Body of pancreas (tissue), 4 donors: ENCODE results near the gene OST4. TPM values are rescaled to one million over a fixed set of nuclear protein-coding genes. Genes with fewer than 3 reads are reported as not detected.

Source experiments
- ATAC-seq: fragments of 150-250 bp; one replicate; pipeline ENCODE4 v1.9.1; 2016
- DNase-seq, 4 donors: peaks; one replicate each; pipeline ENCODE4 v3.0.0-alpha.2; 2019
- H3K27ac ChIP-seq, 4 donors: fragments of 200-600 bp; sonication (generic); 1 replicate in 3 of 4; 2 replicates in 1 of 4; pipeline versions ENCODE4 v1.5.1 to v1.6.1; 2016 to 2019; ENCODE audit warnings: mild to moderate bottlenecking in 1 of 4, mixed read lengths in 1 of 4, moderate library complexity in 1 of 4
- H3K27me3 ChIP-seq, 2 donors: fragments of 200-600 bp; sonication (generic); one replicate each; pipeline ENCODE4 v1.6.0; 2016; ENCODE audit warnings: mild to moderate bottlenecking in 1 of 2
- H3K36me3 ChIP-seq, 2 donors: fragments of 200-600 bp; sonication (generic); replicated peaks in 1 of 2; 2 replicates each; pipeline ENCODE4 v1.5.1; 2016; ENCODE audit warnings: low read depth in 2 of 2; ENCODE audit not compliant: insufficient read depth in 1 of 2
- H3K4me1 ChIP-seq: fragments of 200-600 bp; sonication (generic); one replicate; pipeline ENCODE4 v1.6.0; 2016
- H3K4me3 ChIP-seq, 2 donors: fragments of 200-600 bp; sonication (generic); 1 replicate in 1 of 2; 2 replicates in 1 of 2; pipeline ENCODE4 v1.5.1; 2016 to 2019
- H3K9me3 ChIP-seq, 3 donors: fragments of 200-600 bp; sonication (generic); 1 replicate in 2 of 3; 2 replicates in 1 of 3; pipeline ENCODE4 v1.5.1; 2016
- CTCF ChIP-seq, 7 experiments: fragments of 450-650 bp in 4 of 7; fragments of 200-600 bp in 3 of 7; sonication (generic) in 3 of 7; IDR thresholded peaks; one replicate each; pipeline ENCODE4 v1.5.1; 2016 to 2019; ENCODE audit warnings: antibody characterized with exemption in 7 of 7
- POLR2A ChIP-seq, 3 donors: fragments of 450-650 bp; IDR thresholded peaks; one replicate each; pipeline ENCODE4 v1.6.1; 2016; ENCODE audit warnings: antibody characterized with exemption in 3 of 3, mild to moderate bottlenecking in 2 of 3
- WGBS, 2 donors: methylation state at CpG; one replicate each; pipeline ENCODE4 v1.1.5; 2017; 5-methylcytosine and 5-hydroxymethylcytosine counted together
- intact Hi-C: fragments of 100-400 bp; cut with DNase I; formaldehyde crosslinking; loops from one replicate; pipeline ENCODE4 v1.15.1; 2023
- total RNA-seq, 2 donors: library from RNA; depleted of rRNA; stranded (reverse); fragments of >200 nt; gene quantifications; one replicate each; pipeline ENCODE4 v1.1.0, GENCODE V29; 2016

The OST4 gene
- total RNA-seq, 2 donors from 2014 or later, result 103 to 129 TPM

DNA sequence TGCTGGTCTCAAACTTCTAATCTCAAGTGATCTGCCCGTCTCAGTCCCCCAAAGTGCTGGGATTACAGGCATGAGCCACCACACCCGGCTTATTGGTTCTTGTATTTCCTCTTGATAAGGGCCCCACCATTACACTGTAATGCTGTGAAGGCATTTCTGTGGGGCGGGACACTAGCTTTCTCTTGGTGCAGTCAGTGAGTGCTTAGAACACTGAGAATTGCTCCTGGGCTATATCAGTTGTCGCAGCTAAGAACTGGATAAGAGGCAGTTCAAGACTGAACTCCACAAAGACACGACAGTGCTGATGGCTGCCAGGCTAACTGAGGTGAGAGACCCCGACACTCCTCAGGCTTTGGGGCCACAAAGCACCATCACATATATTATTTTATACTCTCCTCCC is 17.2 kb upstream of the OST4 start:
- Histone ChIP-seq H3K4me1 (peaks cover 27% of the 10 kb centered on the region), H3K36me3 (no peaks in the 10 kb centered on the region), H3K27me3 (no peaks in the 10 kb centered on the region), H3K4me3 (no peak overlapping the region), H3K27ac (no peak overlapping the region), H3K9me3 (no peaks in the 10 kb centered on the region)
- WGBS, 2 donors, result 84 to 90% methylated on average over 5 to 6 of the region's 6 CpGs
- no peak for TF ChIP-seq CTCF (IDR thresholded peaks at IDR 0.05)
- no peak for TF ChIP-seq POLR2A (IDR thresholded peaks at IDR 0.05)
- ATAC-seq (no peak), DNase-seq (no peak)
- intact Hi-C loops, result no loop called here

GRCh38 chr2:27087823-27088410 is 16.5 kb upstream of the OST4 start:
- WGBS, 2 donors, result 71 to 84% methylated on average over 5 of the region's 5 CpGs
- Histone ChIP-seq H3K27ac (no peak overlapping the region), H3K27me3 (no peaks in the 10 kb centered on the region), H3K4me3 (no peak overlapping the region), H3K4me1 (peaks cover 27% of the 10 kb centered on the region), H3K36me3 (no peaks in the 10 kb centered on the region), H3K9me3 (no peaks in the 10 kb centered on the region)
- no peak for ATAC-seq
- intact Hi-C loops, result no loop called here
- DNase-seq, result no peak
- TF ChIP-seq POLR2A (IDR thresholded peaks at IDR 0.05) (no peak), CTCF (IDR thresholded peaks at IDR 0.05) (no peak)

DNA sequence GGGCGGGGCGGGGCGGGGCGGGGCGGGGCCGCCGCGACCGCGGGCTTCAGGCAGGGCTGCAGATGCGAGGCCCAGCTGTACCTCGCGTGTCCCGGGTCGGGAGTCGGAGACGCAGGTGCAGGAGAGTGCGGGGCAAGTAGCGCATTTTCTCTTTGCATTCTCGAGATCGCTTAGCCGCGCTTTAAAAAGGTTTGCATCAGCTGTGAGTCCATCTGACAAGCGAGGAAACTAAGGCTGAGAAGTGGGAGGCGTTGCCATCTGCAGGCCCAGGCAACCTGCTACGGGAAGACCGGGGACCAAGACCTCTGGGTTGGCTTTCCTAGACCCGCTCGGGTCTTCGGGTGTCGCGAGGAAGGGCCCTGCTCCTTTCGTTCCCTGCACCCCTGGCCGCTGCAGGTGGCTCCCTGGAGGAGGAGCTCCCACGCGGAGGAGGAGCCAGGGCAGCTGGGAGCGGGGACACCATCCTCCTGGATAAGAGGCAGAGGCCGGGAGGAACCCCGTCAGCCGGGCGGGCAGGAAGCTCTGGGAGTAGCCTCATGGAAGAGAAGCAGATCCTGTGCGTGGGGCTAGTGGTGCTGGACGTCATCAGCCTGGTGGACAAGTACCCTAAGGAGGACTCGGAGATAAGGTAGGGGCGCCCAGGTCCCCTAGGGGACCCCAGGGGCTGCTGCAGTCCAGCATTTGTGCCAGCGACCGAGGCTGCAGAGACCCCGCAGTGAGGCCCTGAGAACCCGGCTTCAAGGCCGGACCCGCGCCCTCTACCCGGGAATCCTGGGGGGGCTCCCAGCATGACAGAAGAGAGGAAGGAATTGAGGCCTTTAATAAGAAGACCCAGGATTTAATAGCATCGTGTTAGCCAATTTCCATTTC is 15.5 kb upstream of the OST4 start, which contains the start of gene KHK:
KHK (plus strand) TSS at position 49 of the 870 bp plus-strand sequence; CDS start at position 537, 488 bp downstream.
- no peaks in the 10 kb centered on the region for H3K9me3 ChIP-seq
- 7 to 28% methylated on average over 21 to 52 of the region's 54 CpGs for WGBS, 2 donors
- H3K27ac ChIP-seq, result peak within 1 kb of the TSS; percentile 76 to 96 (median 86)
- H3K4me1 ChIP-seq, result peaks cover 26% of the 10 kb centered on the region
- peak; percentile 57 to 73 (median 66) for DNase-seq
- no peaks in the 10 kb centered on the region for H3K36me3 ChIP-seq
- peak; percentile 11 for ATAC-seq
- H3K4me3 ChIP-seq, result peak within 1 kb of the TSS; percentile 55 to 74
- no peak for TF ChIP-seq POLR2A (IDR thresholded peaks at IDR 0.05)
- TF ChIP-seq CTCF (IDR thresholded peaks at IDR 0.05), result no peak
- H3K27me3 ChIP-seq, result no peaks in the 10 kb centered on the region
- intact Hi-C loops, result no loop called here

- intact Hi-C loops, result no loop called here
- H3K27ac ChIP-seq, result peak overlapping the region; percentile 76 to 96 (median 86)
- DNase-seq (peak; percentile 95 to 97 (median 96)), ATAC-seq (peak; percentile 92)
- peak; percentile 70 to 77 (median 76) for TF ChIP-seq POLR2A (IDR thresholded peaks at IDR 0.05)
- TF ChIP-seq CTCF (IDR thresholded peaks at IDR 0.05), result peak; percentile 71 to 99 (median 97)
- 1% methylated on average over 79 of the region's 81 CpGs; no CpG with 5 or more reads in 1 of the 2 donors for WGBS, 2 donors
- H3K4me1 ChIP-seq, result peaks cover 33% of the 10 kb centered on the region
- H3K9me3 ChIP-seq, result no peaks in the 10 kb centered on the region
- H3K36me3 ChIP-seq, result no peaks in the 10 kb centered on the region
- H3K4me3 ChIP-seq, result peak overlapping the region; percentile 55 to 74
- H3K27me3 ChIP-seq, result no peaks in the 10 kb centered on the region
These were observed 14.8 kb upstream of the OST4 start for GRCh38 chr2:27086090-27086723.
